Stimulated activated CD4-positive, alpha-beta T cell treated with anti-CD3 and anti-CD28 coated beads, TNF-alpha, amount 100 ng/mL, for 1 hour (primary cell): ENCODE results near the gene SMIM5.
"Not testable (repeated sequence)": the region's sequence is repeated elsewhere in the genome, so short reads cannot be mapped to it uniquely, and the experiment has no call there.

Experiments
- DNase-seq, 3 donors: peaks; one replicate each; pipeline ENCODE4 v3.0.0-alpha.2; 2020; ENCODE audit warnings: low read depth in 3 of 3, low spot score in 1 of 3

SMIM5 gene

GRCh38 chr17:75632863-75633485, at the start of gene SMIM5:
Gene SMIM5, plus strand, starts transcription at chr17:75633434. Its CDS starts 6,768 bp downstream, at chr17:75640202.
- peak; percentile 45 to 81 (median 70) for DNase-seq

- no peak for DNase-seq
Measured at GRCh38 chr17:75584849-75585175, 48.4 kb upstream of the SMIM5 start.

- peak in 2 of 3 donors; percentile 35 to 42 for DNase-seq
Measured at GRCh38 chr17:75587675-75588595, 45.3 kb upstream of the SMIM5 start, which contains the start of gene MYO15B. Gene MYO15B, plus strand, starts transcription at chr17:75587800. Its CDS starts 258 bp downstream, at chr17:75588058.

GRCh38 chr17:75588596-75589011, 44.6 kb upstream of the SMIM5 start:
- DNase-seq = peak in 1 of 3 donors; percentile 8

GRCh38 chr17:75589012-75589918, 44.0 kb upstream of the SMIM5 start:
- DNase-seq = peak; percentile 88 to 98 (median 91)

- no peak for DNase-seq
Measured at GRCh38 chr17:75589919-75590303, 43.3 kb upstream of the SMIM5 start.

- no peak for DNase-seq
Measured at GRCh38 chr17:75590314-75590761, 42.9 kb upstream of the SMIM5 start.

- no peak for DNase-seq
Measured at GRCh38 chr17:75590849-75591721, 42.1 kb upstream of the SMIM5 start.

- no peak for DNase-seq
Measured at GRCh38 chr17:75591722-75592302, 41.4 kb upstream of the SMIM5 start.

GRCh38 chr17:75592348-75593020, 40.8 kb upstream of the SMIM5 start:
- DNase-seq = no peak

- DNase-seq = not testable (repeated sequence)
Measured at GRCh38 chr17:75593430-75593829, 39.8 kb upstream of the SMIM5 start.

GRCh38 chr17:75594499-75595283, 38.5 kb upstream of the SMIM5 start:
- DNase-seq = no peak

GRCh38 chr17:75595284-75595919, 37.8 kb upstream of the SMIM5 start:
- no peak for DNase-seq

GRCh38 chr17:75595920-75596313, 37.3 kb upstream of the SMIM5 start:
- no peak for DNase-seq

GRCh38 chr17:75596320-75597087, 36.7 kb upstream of the SMIM5 start:
- DNase-seq = no peak

- peak in 1 of 3 donors; percentile 54 for DNase-seq
Measured at GRCh38 chr17:75601057-75601987, 31.9 kb upstream of the SMIM5 start.
